ENCODE measurements around the gene HERPUD2. TPM values are rescaled to one million over a fixed set of nuclear protein-coding genes. Genes with fewer than 3 reads are reported as not detected.
A peak's percentile ranks its signal among the peaks of the same experiment; 100 is the strongest.

The HERPUD2 gene
- total RNA-seq, 1 donor from 2014 or later, result 31.5 TPM

DNA sequence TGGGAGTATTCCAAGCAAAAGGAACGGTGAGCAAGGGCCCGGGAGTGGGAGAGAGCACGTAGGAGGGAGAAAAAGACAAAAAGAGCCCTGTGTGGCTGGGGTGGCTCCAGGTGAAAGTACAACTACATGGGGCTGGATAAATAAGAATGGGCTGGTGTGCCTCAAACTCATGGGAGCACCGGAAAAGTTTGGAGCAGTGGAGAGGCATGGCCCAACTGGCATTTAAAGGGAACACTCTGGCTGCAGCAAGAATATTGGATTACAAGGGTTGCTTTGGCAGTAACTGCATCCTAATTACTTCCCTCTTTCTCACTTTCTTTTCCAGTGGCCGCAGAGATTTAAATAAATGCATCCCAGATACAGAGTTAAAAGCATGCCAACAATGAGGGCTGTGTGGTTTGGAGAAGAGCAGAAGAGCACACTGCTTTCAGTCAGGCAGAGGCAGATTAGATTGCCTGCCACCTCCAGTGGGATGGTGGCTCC, 39.1 kb upstream of the HERPUD2 start:
- no peak overlapping the region for H3K4me3 Mint-ChIP-seq
- H3K4me1 Mint-ChIP-seq, result peaks cover 48% of the 10 kb centered on the region
- no peak for ATAC-seq (ENCODE audit: low read depth)
- TF ChIP-seq, protein P1, sequence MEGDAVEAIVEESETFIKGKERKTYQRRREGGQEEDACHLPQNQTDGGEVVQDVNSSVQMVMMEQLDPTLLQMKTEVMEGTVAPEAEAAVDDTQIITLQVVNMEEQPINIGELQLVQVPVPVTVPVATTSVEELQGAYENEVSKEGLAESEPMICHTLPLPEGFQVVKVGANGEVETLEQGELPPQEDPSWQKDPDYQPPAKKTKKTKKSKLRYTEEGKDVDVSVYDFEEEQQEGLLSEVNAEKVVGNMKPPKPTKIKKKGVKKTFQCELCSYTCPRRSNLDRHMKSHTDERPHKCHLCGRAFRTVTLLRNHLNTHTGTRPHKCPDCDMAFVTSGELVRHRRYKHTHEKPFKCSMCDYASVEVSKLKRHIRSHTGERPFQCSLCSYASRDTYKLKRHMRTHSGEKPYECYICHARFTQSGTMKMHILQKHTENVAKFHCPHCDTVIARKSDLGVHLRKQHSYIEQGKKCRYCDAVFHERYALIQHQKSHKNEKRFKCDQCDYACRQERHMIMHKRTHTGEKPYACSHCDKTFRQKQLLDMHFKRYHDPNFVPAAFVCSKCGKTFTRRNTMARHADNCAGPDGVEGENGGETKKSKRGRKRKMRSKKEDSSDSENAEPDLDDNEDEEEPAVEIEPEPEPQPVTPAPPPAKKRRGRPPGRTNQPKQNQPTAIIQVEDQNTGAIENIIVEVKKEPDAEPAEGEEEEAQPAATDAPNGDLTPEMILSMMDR (IDR thresholded peaks at IDR 0.05), result no peak
- no peak overlapping the region for H3K27ac Mint-ChIP-seq
- ChIA-PET CTCF (no interaction called here), POLR2A (interaction anchor here (3.0 kb wide), 1 partner anchor 67 kb away, joined by 10 read pairs; the partner anchor contains the start of gene SEPTIN7)
- no peak for DNase-seq
- H3K36me3 Mint-ChIP-seq (ENCODE audit: low read depth), result no peaks in the 10 kb centered on the region
- H3K9me3 Mint-ChIP-seq, result no peaks in the 10 kb centered on the region
- no peaks in the 10 kb centered on the region for H3K27me3 Mint-ChIP-seq
- intact Hi-C loops (cut with micrococcal nuclease), result loop anchor here (5.0 kb wide), 1 partner anchor 38 kb away; no protein-coding TSS in a partner anchor

GRCh38 chr7:35731349-35731748, 36.4 kb upstream of the HERPUD2 start:
- peaks cover 75% of the 10 kb centered on the region for H3K4me1 Mint-ChIP-seq
- H3K27me3 Mint-ChIP-seq, result no peaks in the 10 kb centered on the region
- H3K9me3 Mint-ChIP-seq, result no peaks in the 10 kb centered on the region
- no peak for ATAC-seq (ENCODE audit: low read depth)
- POLR2A ChIA-PET, result interaction anchor here (0.9 to 11.4 kb wide), 3 partner anchors 37 to 74 kb away, joined by 10 to 442 read pairs (median 34); partner anchors contain the start of genes HERPUD2 and SEPTIN7
- no peaks in the 10 kb centered on the region for H3K36me3 Mint-ChIP-seq (ENCODE audit: low read depth)
- H3K27ac Mint-ChIP-seq, result peak overlapping the region; percentile 93
- CTCF ChIA-PET, result interaction anchor here (7.2 kb wide), 1 partner anchor 23 kb away, joined by 96 read pairs; no protein-coding TSS in a partner anchor
- intact Hi-C loops (cut with micrococcal nuclease), result loop anchor here (5.0 kb wide), 1 partner anchor 41 kb away; no protein-coding TSS in a partner anchor
- H3K4me3 Mint-ChIP-seq, result no peak overlapping the region
- no peak for DNase-seq
- TF ChIP-seq, protein P1 (IDR thresholded peaks at IDR 0.05), result no peak

GRCh38 chr7:35729061-35729783, 34.3 kb upstream of the HERPUD2 start:
- Mint-ChIP-seq H3K27me3 (no peaks in the 10 kb centered on the region), H3K9me3 (no peaks in the 10 kb centered on the region), H3K27ac (peak overlapping the region; percentile 93), H3K36me3 (ENCODE audit: low read depth) (no peaks in the 10 kb centered on the region), H3K4me1 (peaks cover 93% of the 10 kb centered on the region), H3K4me3 (peak overlapping the region; percentile 70)
- TF ChIP-seq, protein P1 (IDR thresholded peaks at IDR 0.05), result no peak
- DNase-seq (peak; percentile 53), ATAC-seq (ENCODE audit: low read depth) (peak; percentile 81)
- intact Hi-C loops (cut with micrococcal nuclease), result loop anchor here (1.0 to 10.0 kb wide), 6 partner anchors 15 to 692 kb away; partner anchors contain the start of genes DPY19L1, EEPD1, HERPUD2 and SEPTIN7
- POLR2A ChIA-PET, result interaction anchor here (0.6 to 11.4 kb wide), 15 partner anchors 8 to 1677 kb away, joined by 3 to 442 read pairs (median 4); partner anchors contain the start of genes HERPUD2 and SEPTIN7
- CTCF ChIA-PET, result interaction anchor here (0.6 to 7.2 kb wide), 7 partner anchors 18 to 155 kb away, joined by 4 to 96 read pairs (median 5); partner anchors contain the start of genes HERPUD2 and SEPTIN7

DNA sequence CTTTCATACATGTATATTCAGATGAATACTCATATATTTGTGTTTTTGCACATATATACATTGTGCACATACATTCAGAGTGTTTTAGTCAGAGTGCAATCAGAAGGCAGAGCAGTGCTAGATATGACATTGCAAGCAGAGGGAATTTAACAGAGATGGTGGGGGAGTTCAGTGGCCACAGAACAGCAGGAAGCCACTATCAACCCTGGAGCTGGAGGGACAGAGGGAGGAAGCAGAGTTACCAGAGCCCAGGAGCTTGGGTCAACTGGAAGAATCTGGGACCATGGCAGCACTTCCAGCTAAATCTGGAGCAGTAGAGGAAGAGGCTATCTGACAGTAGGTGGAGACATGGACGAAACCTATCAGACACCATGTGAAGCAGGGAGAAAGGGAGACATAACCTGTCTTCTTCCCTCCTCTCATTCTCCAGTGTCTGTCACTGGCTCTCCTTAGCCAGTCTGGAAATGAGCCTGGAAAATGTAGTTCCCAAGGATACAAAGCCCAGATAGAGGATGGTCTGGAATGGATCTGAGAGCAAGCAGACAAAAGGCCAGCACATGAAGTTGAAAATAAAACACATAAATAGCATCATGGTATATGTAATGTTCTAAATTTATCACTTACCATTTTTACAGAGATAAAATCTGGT, 33.6 kb upstream of the HERPUD2 start:
- Mint-ChIP-seq H3K27ac (peak overlapping the region; percentile 93), H3K4me3 (peak overlapping the region; percentile 70), H3K9me3 (no peaks in the 10 kb centered on the region), H3K4me1 (peaks cover 94% of the 10 kb centered on the region), H3K36me3 (ENCODE audit: low read depth) (no peaks in the 10 kb centered on the region), H3K27me3 (no peaks in the 10 kb centered on the region)
- TF ChIP-seq, protein P1 (IDR thresholded peaks at IDR 0.05), result no peak
- intact Hi-C loops (cut with micrococcal nuclease), result loop anchor here (1.0 to 10.0 kb wide), 6 partner anchors 14 to 692 kb away; partner anchors contain the start of genes DPY19L1, EEPD1, HERPUD2 and SEPTIN7
- ChIA-PET POLR2A (interaction anchor here (0.6 to 11.4 kb wide), 13 partner anchors 7 to 638 kb away, joined by 3 to 442 read pairs (median 4); partner anchors contain the start of genes HERPUD2 and SEPTIN7), CTCF (interaction anchor here (0.6 to 7.2 kb wide), 7 partner anchors 12 to 156 kb away, joined by 3 to 96 read pairs (median 6); partner anchors contain the start of gene SEPTIN7)
- ATAC-seq (ENCODE audit: low read depth) (no peak), DNase-seq (no peak)
